Upper lobe of left lung (tissue), 6 donors: ENCODE measurements around the gene TTC7B. TPM values are rescaled to one million over a fixed set of nuclear protein-coding genes. Genes with fewer than 3 reads are reported as not detected.

Experiments used
- ATAC-seq, 2 donors: fragments of 200-7000 bp; cut with Tn5 transposase; one replicate each; pipeline ENCODE4 v1.9.1; 2022; ENCODE audit warnings: mild to moderate bottlenecking in 2 of 2, moderate library complexity in 2 of 2; ENCODE audit not compliant: low FRiP score in 2 of 2
- DNase-seq, 2 donors: peaks; one replicate each; pipeline ENCODE4 v3.0.0-alpha.2; 2019 to 2020
- H3K27ac ChIP-seq, 4 donors: fragments of 200-600 bp; sonication (generic); one replicate each; pipeline ENCODE4 v1.5.1; 2016 to 2019
- H3K27me3 ChIP-seq, 4 donors: fragments of 200-600 bp; sonication (generic); one replicate each; pipeline ENCODE4 v1.5.1; 2017 to 2019
- H3K36me3 ChIP-seq, 4 donors: fragments of 200-600 bp; sonication (generic); one replicate each; pipeline ENCODE4 v1.5.1; 2016 to 2019
- H3K4me1 ChIP-seq, 4 donors: fragments of 200-600 bp; sonication (generic); one replicate each; pipeline ENCODE4 v1.5.1; 2018 to 2019
- H3K4me3 ChIP-seq, 4 donors: fragments of 200-600 bp; sonication (generic); one replicate each; pipeline ENCODE4 v1.5.1; 2017 to 2019; ENCODE audit warnings: mild to moderate bottlenecking in 2 of 4, moderate library complexity in 1 of 4
- H3K9me3 ChIP-seq, 4 donors: fragments of 200-600 bp; sonication (generic); one replicate each; pipeline ENCODE4 v1.5.1; 2018 to 2019
- EP300 ChIP-seq, 4 donors: sonication (generic); formaldehyde crosslinking; IDR thresholded peaks; one replicate each; pipeline ENCODE4 v1.5.1; 2017; ENCODE audit warnings: antibody characterized with exemption in 4 of 4, control low read depth in 2 of 4
- POLR2A ChIP-seq, 4 donors: fragments of 450-650 bp; IDR thresholded peaks; one replicate each; pipeline ENCODE4 v1.5.1; 2016 to 2017; ENCODE audit warnings: antibody characterized with exemption in 4 of 4, mild to moderate bottlenecking in 2 of 4
- POLR2AphosphoS5 ChIP-seq, 2 donors: sonication (generic); formaldehyde crosslinking; IDR thresholded peaks; one replicate each; pipeline ENCODE4 v1.5.1; 2017; ENCODE audit warnings: antibody characterized with exemption in 2 of 2
- WGBS, 2 donors: methylation state at CpG; one replicate each; pipeline ENCODE4 v1.1.5; 2017 to 2018; 5-methylcytosine and 5-hydroxymethylcytosine counted together
- total RNA-seq, 6 donors: library from RNA; depleted of rRNA in 4 of 6; stranded (reverse); fragments of >200 nt in 4 of 6; gene quantifications; one replicate each; pipeline versions ENCODE4 v1.1.0 to v1.2.1, GENCODE V29; 2016 to 2021
- TF ChIP-seq, protein P1 (sequence below), 6 experiments: fragments of 450-650 bp in 4 of 6; fragments of 200-600 bp in 2 of 6; sonication (generic) in 2 of 6; IDR thresholded peaks; one replicate each; pipeline ENCODE4 v1.5.1; 2016 to 2019; ENCODE audit warnings: antibody characterized with exemption in 6 of 6
- donor health status: DM: no; HTN: no; CAD: no; lungs with moderate emphysema.
- donor health status: DM: no; HTN: yes; CAD: no; lungs with severe emphysema.

The TTC7B gene
- total RNA-seq, 6 donors from 2014 or later, result 13.5 to 87.3 (median 37.5) TPM

DNA sequence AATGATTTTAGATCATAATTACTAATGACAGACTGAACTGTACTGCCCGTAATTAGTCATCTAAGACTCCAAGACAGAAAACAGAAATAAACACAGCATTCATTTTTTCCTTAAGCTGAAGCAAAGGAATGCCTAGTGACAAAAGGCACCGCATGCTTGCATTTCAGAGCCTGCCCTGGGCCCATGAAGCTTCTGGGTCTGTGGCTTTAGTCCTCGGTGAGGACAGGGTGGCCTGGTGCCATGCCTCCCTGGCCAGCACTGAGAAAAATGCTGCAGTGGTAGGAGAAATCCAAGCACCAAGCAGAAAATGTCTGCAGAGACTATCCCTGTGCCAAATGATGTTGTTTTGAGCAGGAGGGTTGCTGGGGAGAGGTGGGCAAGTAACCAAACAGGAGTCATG is 247.8 kb downstream of the TTC7B start:
- WGBS, 2 donors, result 79 to 90% methylated on average over 3 of the region's 3 CpGs
- H3K27me3 ChIP-seq, result no peaks in the 10 kb centered on the region
- no peak for DNase-seq
- H3K27ac ChIP-seq, result no peak overlapping the region
- peaks cover 0 to 11% (median 4%) of the 10 kb centered on the region in 4 donors for H3K36me3 ChIP-seq
- TF ChIP-seq EP300 (IDR thresholded peaks at IDR 0.05), result no peak
- no peak for TF ChIP-seq POLR2A (IDR thresholded peaks at IDR 0.05)
- TF ChIP-seq POLR2AphosphoS5 (IDR thresholded peaks at IDR 0.05), result no peak
- TF ChIP-seq, protein P1, sequence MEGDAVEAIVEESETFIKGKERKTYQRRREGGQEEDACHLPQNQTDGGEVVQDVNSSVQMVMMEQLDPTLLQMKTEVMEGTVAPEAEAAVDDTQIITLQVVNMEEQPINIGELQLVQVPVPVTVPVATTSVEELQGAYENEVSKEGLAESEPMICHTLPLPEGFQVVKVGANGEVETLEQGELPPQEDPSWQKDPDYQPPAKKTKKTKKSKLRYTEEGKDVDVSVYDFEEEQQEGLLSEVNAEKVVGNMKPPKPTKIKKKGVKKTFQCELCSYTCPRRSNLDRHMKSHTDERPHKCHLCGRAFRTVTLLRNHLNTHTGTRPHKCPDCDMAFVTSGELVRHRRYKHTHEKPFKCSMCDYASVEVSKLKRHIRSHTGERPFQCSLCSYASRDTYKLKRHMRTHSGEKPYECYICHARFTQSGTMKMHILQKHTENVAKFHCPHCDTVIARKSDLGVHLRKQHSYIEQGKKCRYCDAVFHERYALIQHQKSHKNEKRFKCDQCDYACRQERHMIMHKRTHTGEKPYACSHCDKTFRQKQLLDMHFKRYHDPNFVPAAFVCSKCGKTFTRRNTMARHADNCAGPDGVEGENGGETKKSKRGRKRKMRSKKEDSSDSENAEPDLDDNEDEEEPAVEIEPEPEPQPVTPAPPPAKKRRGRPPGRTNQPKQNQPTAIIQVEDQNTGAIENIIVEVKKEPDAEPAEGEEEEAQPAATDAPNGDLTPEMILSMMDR (IDR thresholded peaks at IDR 0.05), result no peak
- no peak overlapping the region for H3K4me3 ChIP-seq
- ATAC-seq, result no peak
- peaks cover 0 to 3% (median 0%) of the 10 kb centered on the region in 4 donors for H3K4me1 ChIP-seq
- no peaks in the 10 kb centered on the region for H3K9me3 ChIP-seq

DNA sequence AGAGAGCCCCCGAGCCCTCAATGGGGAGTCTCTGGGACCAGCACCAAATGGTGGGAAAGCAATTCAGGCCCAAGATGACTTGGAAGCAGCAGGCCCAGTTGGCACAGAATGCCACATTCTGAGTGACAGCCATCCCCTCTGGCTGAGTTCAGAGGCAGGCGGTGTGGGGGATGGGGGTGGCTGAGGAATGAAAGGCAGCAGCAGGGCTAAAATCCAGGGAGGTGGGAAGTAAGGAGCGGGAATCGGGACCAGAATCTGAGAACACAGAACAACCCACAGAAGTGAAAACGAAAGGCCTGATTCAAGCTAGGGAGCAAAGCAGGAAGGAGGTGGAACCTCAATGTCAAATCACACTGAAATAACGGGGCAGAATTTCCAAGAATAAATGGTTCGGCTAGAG is 248.2 kb downstream of the TTC7B start:
- ATAC-seq (no peak), DNase-seq (no peak)
- Histone ChIP-seq H3K4me3 (no peak overlapping the region), H3K27me3 (no peaks in the 10 kb centered on the region), H3K27ac (peak overlapping the region in 1 of 4 donors; percentile 7), H3K36me3 (peaks cover 0 to 11% (median 4%) of the 10 kb centered on the region in 4 donors), H3K4me1 (peaks cover 0 to 3% (median 0%) of the 10 kb centered on the region in 4 donors), H3K9me3 (no peaks in the 10 kb centered on the region)
- WGBS, 2 donors, result 78 to 84% methylated on average over 7 of the region's 7 CpGs
- no peak for TF ChIP-seq POLR2AphosphoS5 (IDR thresholded peaks at IDR 0.05)

DNA sequence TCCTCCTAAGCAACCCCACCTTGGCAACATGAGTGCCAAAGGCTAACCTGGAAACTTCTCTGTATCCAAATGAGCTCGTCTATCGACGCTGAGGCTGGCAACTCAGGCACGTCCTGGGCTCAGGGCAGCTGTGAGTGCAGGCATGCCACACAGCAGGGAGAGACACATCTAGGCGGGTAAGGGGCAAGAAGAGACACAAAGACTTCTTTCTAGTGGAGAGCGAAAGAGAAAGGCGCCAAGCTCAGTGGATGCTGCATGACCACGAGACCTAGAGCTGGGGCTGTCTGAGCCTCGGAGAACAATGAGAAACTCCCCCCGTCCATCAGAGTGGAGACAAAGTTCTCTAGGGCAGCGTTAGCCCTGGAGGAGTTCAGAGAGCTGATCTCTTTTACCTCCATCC is 249.0 kb downstream of the TTC7B start:
- Histone ChIP-seq H3K27ac (no peak overlapping the region), H3K9me3 (no peaks in the 10 kb centered on the region), H3K36me3 (peaks cover 0 to 11% (median 4%) of the 10 kb centered on the region in 4 donors), H3K27me3 (no peaks in the 10 kb centered on the region), H3K4me3 (no peak overlapping the region), H3K4me1 (peaks cover 0 to 3% (median 0%) of the 10 kb centered on the region in 4 donors)
- DNase-seq (no peak), ATAC-seq (no peak)
- 93 to 95% methylated on average over 11 of the region's 11 CpGs for WGBS, 2 donors
- TF ChIP-seq POLR2A (IDR thresholded peaks at IDR 0.05) (no peak), POLR2AphosphoS5 (IDR thresholded peaks at IDR 0.05) (no peak), EP300 (IDR thresholded peaks at IDR 0.05) (no peak)
- TF ChIP-seq, protein P1 (IDR thresholded peaks at IDR 0.05), result no peak

DNA sequence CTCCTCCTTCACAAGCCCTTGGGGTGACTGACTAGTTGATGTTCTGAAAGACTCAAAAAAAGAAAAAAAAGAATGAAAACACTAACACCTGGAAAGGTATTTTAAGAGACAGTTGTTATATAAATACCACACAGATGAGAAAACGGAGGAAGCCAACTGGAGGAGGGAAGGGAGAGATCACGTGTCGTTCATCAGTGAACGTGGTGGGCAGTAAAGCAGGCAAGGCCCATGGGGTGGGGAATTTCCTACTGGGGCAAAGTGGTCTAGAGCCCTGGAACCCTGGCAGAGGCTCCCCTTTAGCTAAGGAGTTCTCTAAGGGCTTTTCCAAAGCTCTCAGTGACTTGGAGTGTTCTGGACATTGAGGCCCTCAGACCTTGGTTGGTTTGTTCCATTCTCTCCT is 249.7 kb downstream of the TTC7B start:
- Histone ChIP-seq H3K9me3 (no peaks in the 10 kb centered on the region), H3K4me3 (no peak overlapping the region), H3K27me3 (no peaks in the 10 kb centered on the region), H3K4me1 (peaks cover 0 to 3% (median 0%) of the 10 kb centered on the region in 4 donors), H3K36me3 (peaks cover 0 to 11% (median 3%) of the 10 kb centered on the region in 4 donors), H3K27ac (no peak overlapping the region)
- no peak for TF ChIP-seq POLR2A (IDR thresholded peaks at IDR 0.05)
- TF ChIP-seq, protein P1 (IDR thresholded peaks at IDR 0.05), result no peak
- no peak for TF ChIP-seq EP300 (IDR thresholded peaks at IDR 0.05)
- no peak for TF ChIP-seq POLR2AphosphoS5 (IDR thresholded peaks at IDR 0.05)
- 87 to 93% methylated on average over 4 of the region's 4 CpGs for WGBS, 2 donors
- DNase-seq (no peak), ATAC-seq (no peak)

DNA sequence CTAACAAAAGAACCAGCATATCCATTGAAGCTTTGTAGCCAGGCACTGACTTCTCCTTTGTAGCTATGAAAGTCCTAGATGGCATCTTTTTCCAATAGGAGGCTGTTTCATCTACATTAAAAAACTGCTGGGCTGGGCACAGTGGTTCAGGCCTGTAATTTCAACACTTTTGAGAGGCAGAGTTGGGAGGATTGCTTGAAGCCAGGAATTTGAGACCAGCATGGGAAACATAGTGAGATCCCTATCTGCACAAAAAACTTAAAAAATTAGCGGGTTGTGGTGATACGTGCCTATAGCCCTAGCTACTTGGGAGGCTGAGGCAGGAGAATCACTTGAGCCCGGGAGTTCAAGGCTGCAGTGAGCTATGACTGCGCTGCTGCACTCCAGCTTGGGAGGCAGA is 251.7 kb downstream of the TTC7B start:
- H3K9me3 ChIP-seq, result no peaks in the 10 kb centered on the region
- H3K27ac ChIP-seq, result no peak overlapping the region
- TF ChIP-seq, protein P1 (IDR thresholded peaks at IDR 0.05), result no peak
- TF ChIP-seq EP300 (IDR thresholded peaks at IDR 0.05) (no peak), POLR2AphosphoS5 (IDR thresholded peaks at IDR 0.05) (no peak), POLR2A (IDR thresholded peaks at IDR 0.05) (no peak)
- DNase-seq (no peak), ATAC-seq (no peak)
- H3K4me3 ChIP-seq, result no peak overlapping the region
- H3K36me3 ChIP-seq, result no peaks in the 10 kb centered on the region
- H3K4me1 ChIP-seq, result peaks cover 0 to 3% (median 0%) of the 10 kb centered on the region in 4 donors
- H3K27me3 ChIP-seq, result no peaks in the 10 kb centered on the region
- 97 to 99% methylated on average over 4 of the region's 4 CpGs for WGBS, 2 donors
